Hematopoietic multipotent progenitor cell treated with erythropoietin and hydrocortisone succinate and interleukin-3 and kit ligand, for 4 days (in vitro differentiated cells): Measurements from ENCODE around the gene EXOSC5.
"Not testable (repeated sequence)": the region's sequence is repeated elsewhere in the genome, so short reads cannot be mapped to it uniquely, and the experiment has no call there.

ENCODE experiments used
- DNase-seq: peaks from one replicate; pipeline ENCODE4 v3.0.0-alpha.2; 2015

The EXOSC5 gene

GRCh38 chr19:41397086-41398049 lies at the start of gene EXOSC5, which contains the start of gene BCKDHA:
TSS of gene EXOSC5 (minus strand) at chr19:41397359. CDS start at chr19:41397328, 31 bp downstream.
TSS of gene BCKDHA (plus strand) at chr19:41397818. CDS start at chr19:41397828, 10 bp downstream.
- DNase-seq: peak; percentile 100

GRCh38 chr19:41445575-41445974 lies 48.4 kb upstream of the EXOSC5 start:
- no peak for DNase-seq

- DNase-seq: no peak
Observed at GRCh38 chr19:41443813-41444455, 46.8 kb upstream of the EXOSC5 start.

DNA sequence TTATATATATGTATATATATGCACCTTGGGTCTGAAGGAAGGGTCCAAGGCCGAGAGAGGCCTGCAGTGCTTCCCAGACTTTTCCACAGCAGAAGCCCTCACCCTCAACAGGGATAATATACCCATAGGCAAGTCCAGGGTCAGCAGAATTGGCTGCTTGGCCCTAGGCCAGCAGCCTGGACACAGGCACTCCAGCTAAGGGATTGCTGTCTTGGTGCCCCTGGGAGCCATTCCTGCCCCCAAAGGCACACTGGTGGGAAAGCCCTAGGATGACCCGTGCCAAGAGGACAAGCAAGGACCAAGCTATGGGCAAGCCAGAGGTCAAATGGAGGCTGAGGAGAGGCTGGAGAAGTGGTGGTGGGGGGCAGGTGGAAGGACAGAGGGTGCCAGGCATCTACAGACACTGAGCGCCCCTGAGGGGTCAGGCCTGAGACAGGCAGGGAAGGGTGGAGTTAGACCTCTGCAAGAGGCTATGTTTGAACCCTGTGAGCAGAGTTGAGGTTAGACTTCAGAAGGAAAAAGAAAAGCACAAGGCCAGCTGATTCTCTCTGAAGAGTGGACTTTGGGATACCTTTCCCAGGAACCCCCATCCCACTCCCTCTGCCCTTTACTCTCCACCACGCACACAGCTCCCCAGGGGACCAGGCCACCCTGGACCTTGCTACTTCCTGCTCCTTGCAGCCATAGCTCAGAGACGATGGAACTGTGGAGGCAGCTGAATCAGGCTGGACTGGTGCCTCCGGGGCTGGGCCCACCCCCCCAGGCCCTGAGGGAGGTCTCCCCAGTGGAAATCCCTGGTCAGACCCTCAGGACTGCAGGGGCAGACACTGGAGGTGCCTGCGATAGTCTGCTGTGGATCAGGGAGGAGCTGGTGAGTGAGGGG lies 45.6 kb upstream of the EXOSC5 start, which contains the start of gene ERICH4:
Gene ERICH4, plus strand, starts transcription at position 684 of the 883 bp plus-strand sequence. Its CDS starts 14 bp downstream, at position 698.
- no peak for DNase-seq

DNA sequence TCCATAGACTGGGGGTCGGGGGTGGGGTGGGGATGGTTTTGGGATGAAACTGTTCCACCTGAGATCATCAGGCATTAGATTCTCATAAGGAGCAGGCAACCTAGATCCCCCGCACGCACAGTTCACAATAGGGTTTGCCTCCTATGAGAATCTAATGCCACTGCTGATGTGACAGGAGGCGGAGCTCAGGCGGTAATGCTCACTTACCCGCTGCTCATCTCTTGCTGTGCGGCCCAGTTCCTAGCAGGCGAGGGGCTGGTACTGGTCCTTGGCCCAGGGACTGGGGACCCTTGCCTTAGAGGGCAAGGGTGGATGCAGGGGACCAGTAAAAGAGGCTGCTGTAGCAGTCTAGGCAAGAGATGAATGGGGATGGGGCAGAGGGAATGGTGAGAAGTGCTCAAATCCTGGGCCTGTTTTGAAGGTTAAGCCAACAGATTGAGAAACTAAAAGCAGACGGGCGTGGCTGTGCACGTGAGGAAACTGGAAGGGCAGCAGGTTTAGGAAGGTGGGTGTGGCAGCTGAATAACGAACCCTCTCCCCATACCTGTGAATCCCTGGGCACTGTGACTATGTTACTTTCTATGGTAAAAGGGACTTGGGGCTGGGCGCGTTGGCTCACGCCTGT lies 44.3 kb upstream of the EXOSC5 start:
- DNase-seq: no peak

- DNase-seq: peak; percentile 100
Observed at GRCh38 chr19:41439441-41440222, 42.5 kb upstream of the EXOSC5 start, which contains the start of gene DMAC2. TSS of gene DMAC2 (minus strand) at chr19:41439912. CDS start at chr19:41439899, 13 bp downstream.

- no peak for DNase-seq
Observed at GRCh38 chr19:41437944-41438574, 40.9 kb upstream of the EXOSC5 start.

- DNase-seq: no peak
Observed at GRCh38 chr19:41436674-41436951, 39.5 kb upstream of the EXOSC5 start.

DNA sequence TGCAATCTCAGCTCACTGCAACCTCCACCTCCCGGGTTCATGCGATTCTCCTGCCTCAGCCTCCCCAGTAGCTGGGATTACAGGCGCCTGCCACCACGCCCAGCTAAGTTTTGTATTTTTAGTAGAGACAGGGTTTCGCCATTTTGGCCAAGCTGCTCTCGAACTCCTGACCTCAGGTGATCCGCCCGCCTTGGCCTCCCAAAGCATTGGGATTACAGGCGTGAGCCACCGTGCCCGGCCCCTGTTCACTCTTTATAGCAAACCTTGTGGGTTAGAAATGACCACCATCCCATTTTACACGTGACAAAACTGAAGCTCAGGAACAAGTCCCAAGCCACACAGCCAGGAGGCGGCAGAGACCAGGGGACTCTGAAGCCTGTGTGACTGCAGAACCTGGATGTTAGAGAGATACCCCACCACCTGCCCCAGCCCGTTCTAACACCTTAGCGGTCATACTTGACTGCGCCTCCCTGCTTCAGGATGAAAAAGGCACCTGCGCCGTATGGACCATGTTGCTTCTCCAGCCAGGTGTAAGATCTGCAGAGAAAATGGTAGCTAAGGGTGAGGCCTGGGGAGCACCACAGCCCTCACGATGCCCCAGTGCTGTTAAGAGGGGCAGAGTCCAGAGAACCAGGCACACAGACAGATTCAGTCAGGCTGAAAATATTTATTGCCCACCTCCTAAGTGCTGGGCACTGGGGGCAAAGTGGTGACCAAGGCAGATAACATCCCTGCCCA lies 38.9 kb upstream of the EXOSC5 start:
- DNase-seq: no peak

DNA sequence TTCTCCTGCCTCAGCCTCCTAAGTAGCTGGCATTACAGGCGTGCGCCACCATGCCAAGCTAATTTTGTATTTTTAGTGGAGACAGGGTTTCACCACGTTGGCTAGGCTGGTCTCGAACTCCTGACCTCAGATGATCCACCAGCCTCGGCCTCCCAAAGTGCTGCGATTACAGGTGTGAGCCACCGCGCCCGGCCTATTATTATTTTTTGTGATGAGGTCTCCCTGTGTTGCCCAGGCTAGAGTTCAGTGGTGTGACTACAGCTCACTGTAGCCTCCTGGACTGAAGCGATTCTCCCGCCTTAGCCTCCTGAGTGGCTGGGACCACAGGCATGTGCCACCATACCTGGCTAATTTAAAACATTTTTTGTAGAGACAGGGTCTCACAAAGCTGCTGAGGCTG lies 38.2 kb upstream of the EXOSC5 start:
- DNase-seq: not testable (repeated sequence)

DNA sequence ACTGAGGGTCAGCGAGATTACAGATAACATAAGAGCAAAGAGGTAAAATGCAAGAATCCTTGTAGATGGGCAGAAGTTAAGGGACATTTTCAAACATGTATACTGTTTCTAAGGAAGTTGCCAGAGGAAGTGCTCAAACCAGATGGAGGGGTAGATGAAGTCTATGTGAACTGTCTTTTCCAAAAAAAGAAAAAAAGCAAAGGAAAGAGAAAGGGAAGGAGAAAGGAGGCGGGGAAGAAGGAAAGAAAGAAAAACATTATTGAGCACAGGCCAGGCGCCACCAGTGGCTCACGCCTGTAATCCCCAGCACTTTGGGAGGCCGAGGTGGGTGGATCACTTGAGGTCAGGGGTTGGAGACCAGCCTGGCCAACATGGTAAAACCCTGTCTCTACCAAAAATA lies 37.3 kb upstream of the EXOSC5 start:
- peak; percentile 33 for DNase-seq

GRCh38 chr19:41433171-41433570 lies 36.0 kb upstream of the EXOSC5 start:
- no peak for DNase-seq

- DNase-seq: peak; percentile 81
Observed at GRCh38 chr19:41431426-41432386, 34.5 kb upstream of the EXOSC5 start.

DNA sequence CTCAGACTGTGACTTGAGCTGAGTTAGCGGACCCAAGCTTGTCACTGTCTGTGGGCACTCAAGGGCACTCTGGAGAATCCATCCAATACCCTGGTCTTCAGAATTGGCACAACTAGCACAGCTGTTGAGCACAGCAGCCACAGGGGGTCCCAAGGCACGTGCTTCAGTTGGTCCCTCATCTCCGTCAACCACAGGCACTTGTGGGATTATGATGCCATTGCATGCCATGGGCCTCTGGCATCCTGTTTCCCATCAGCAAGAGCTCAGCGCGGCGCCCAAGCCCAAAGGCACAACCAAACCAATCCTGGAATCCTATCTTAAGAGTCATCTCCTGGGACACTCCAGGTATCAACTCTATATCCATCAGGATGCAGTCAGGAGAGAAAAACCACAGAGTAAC lies 33.8 kb upstream of the EXOSC5 start:
- DNase-seq: no peak

DNA sequence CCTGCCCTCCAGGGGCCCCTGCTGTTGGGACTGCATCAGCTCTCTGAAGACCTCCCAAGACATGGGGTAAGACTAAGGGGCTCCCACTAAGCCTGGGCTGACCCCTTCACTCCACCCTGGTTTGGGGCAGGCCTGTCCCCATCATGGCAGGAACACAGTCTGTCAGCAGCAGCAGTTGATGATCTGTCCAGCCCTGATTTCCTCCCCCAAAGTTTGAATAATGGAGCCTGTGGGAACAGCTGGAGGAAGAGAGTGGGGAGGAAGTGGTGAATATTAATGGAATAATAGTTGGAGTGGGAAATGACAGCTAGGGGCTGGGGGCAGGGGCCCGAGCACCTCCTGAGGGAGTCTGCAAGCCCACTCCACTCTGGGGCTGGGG lies 31.3 kb upstream of the EXOSC5 start:
- DNase-seq: no peak

- DNase-seq: peak; percentile 75
Observed at GRCh38 chr19:41427647-41428480, 30.7 kb upstream of the EXOSC5 start.

DNA sequence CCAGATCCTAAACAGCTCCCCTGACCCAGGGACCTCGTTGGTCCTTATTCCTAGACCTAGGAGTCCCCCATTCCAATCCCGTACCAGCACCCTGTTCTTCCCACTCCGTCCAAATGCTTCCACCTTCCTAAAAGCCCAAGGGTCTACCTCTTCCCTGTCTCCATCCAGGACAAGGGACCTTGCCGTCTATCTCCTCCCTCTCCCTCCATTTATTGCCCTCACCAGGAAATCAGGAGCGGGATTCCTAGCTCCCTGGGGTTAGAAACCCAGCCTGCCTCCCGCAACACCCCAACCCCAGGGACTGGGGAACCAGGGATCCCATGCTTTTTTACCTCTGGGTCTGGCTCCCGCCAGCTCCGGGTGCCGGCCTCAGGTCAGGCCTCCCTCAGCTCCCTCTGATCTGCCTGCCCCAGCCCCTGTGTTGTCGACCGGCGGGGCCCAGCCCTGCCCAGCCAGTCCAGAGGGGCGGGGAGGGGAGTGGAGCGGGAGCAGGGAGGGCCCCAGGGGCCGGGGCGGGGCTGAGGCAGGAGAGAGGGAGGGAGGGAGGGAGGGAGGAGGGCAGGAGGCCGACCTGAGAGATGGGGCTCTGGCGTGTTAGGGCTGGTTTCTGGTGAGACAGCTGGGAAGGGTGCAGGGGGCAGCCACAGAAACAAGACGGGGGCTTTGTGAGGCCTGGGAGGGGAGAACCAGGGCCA lies 29.9 kb upstream of the EXOSC5 start, which contains the start of gene B3GNT8:
Gene B3GNT8, minus strand, starts transcription at position 423 of the 695 bp plus-strand sequence. CDS start 596 bp downstream, outside the sequence.
- DNase-seq: peak; percentile 94
